ENCODE data around the gene HK1.

- no peak for TF ChIP-seq EZH2 (IDR thresholded peaks at IDR 0.05; ENCODE audit: low read length, missing control alignments)
- no peak for TF ChIP-seq CTCF (conservative IDR thresholded peaks at IDR 0.05 in 1 of 2, IDR thresholded peaks at IDR 0.05 in 1 of 2; ENCODE audit: low read depth in 1 of 2, low read length in 2 of 2)
Measured at GRCh38 chr10:69272624-69273023, 5.7 kb upstream of the HK1 start.
